ENCODE measurements around the gene POLE. TPM values are rescaled to one million over a fixed set of nuclear protein-coding genes. Genes with fewer than 3 reads are reported as not detected.

The POLE gene
- total and polyA plus RNA-seq, 2 of the 4 experiments (the other 2 are of a cell fraction) = 17.2 to 20.7 TPM

DNA sequence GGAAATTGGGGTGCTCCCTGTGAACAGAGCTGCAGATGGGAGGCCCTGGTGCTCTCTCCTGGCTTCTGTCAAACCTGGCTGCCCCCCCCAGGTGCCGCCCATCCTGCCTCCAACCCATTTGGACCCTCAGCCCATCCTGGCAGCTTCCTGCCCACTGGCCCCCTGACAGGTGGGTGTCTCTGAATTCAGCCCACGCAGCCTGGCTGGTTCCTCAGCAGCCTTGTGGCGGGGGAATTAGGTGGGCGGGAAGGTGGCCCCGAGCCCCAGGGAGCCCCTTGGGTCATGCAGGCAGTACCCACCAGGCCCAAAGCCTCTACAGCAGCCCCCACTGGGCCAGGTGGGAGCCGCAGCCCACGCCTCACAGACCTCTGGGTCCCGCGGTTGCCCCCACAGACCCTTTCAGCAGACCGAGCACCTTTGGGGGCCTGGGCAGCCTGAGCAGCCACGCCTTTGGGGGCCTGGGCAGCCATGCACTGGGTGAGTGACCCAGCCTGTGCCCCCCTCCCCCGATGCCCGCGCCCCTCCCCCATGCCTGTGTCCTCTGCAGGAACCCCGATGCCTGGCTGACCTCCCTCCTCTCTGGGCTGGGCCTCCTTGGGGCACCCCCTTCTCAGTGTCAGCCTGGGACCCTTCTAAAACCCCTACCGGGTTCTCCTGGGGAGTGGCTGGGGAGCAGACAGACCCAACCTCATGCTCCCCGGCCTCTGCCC is 105.6 kb downstream of the POLE start:
- H2BK15ac ChIP-seq (ENCODE audit: low read depth, low read length) = no peak overlapping the region
- H3K9ac ChIP-seq (ENCODE audit: low read depth, low read length) = no peak overlapping the region
- dilution Hi-C loops (cut with HindIII; ENCODE audit: low sequenced_read_pairs, unreplicated experiment) (no loop called here), in situ Hi-C loops (cut with MboI; ENCODE audit: low sequenced_read_pairs) (no loop called here), intact Hi-C loops (cut with micrococcal nuclease) (no loop called here)
- no peak overlapping the region for H2BK20ac ChIP-seq (ENCODE audit: low read depth, low read length)
- no peaks in the 10 kb centered on the region for H3K79me1 ChIP-seq (ENCODE audit: low read depth in 1 of 2, low read length in 2 of 2)
- H3K36me3 ChIP-seq (ENCODE audit: control insufficient read depth, insufficient read depth, low read length) = peaks cover 27% of the 10 kb centered on the region
- H2BK120ac ChIP-seq (ENCODE audit: low read depth, low read length) = no peak overlapping the region
- WGBS, 2 experiments (ENCODE audit: extremely low coverage in 2 of 2, insufficient read length in 1 of 2) = 61% methylated on average over 4 of the region's 17 CpGs; no CpG with 5 or more reads in 1 of the 2 experiments
- H2BK5ac ChIP-seq (ENCODE audit: low read depth, low read length, poor library complexity, severe bottlenecking) = no peak overlapping the region
- no peak overlapping the region for H2AK5ac ChIP-seq (ENCODE audit: low read depth, low read length)
- H3K56ac ChIP-seq (ENCODE audit: extremely low read depth, insufficient read depth, low read length) = no peak overlapping the region
- H3K9me1 ChIP-seq (ENCODE audit: insufficient read depth, low read length) = no peaks in the 10 kb centered on the region
- H3K9me3 ChIP-seq (ENCODE audit: control insufficient read depth, insufficient read depth, low read length) = no peaks in the 10 kb centered on the region
- TF ChIP-seq, protein P1, sequence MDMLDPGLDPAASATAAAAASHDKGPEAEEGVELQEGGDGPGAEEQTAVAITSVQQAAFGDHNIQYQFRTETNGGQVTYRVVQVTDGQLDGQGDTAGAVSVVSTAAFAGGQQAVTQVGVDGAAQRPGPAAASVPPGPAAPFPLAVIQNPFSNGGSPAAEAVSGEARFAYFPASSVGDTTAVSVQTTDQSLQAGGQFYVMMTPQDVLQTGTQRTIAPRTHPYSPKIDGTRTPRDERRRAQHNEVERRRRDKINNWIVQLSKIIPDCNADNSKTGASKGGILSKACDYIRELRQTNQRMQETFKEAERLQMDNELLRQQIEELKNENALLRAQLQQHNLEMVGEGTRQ (IDR thresholded peaks at IDR 0.05; ENCODE audit: low read depth, low read length) = no peak
- no peak for TF ChIP-seq CEBPB (IDR thresholded peaks at IDR 0.05; ENCODE audit: low read depth, low read length)
- TF ChIP-seq RCOR1 (IDR thresholded peaks at IDR 0.05; ENCODE audit: insufficient replicate concordance, low read length) = no peak
- TF ChIP-seq MAZ (IDR thresholded peaks at IDR 0.05; ENCODE audit: borderline replicate concordance, low read depth, low read length) = no peak
- no peak for ATAC-seq (ENCODE audit: low read depth)
- H4K20me1 ChIP-seq (ENCODE audit: insufficient read depth, low read length) = no peaks in the 10 kb centered on the region
- H3K27ac ChIP-seq (ENCODE audit: insufficient read depth, low read length) = no peak overlapping the region
- ChIA-PET CTCF (no interaction called here), POLR2A (ENCODE audit: unreplicated experiment) (no interaction called here)
- H3K27me3 ChIP-seq (ENCODE audit: control insufficient read depth, insufficient read depth, low read length) = no peaks in the 10 kb centered on the region
- no peak overlapping the region for H3K18ac ChIP-seq (ENCODE audit: low read depth, low read length)
- H2AFZ ChIP-seq (replicated peaks; ENCODE audit: low read length, poor library complexity) = no peak overlapping the region
- no peak overlapping the region for H3K4me2 ChIP-seq (ENCODE audit: low read depth, low read length)
- H2AK9ac ChIP-seq (replicated peaks; ENCODE audit: low read depth, low read length, poor library complexity) = no peak overlapping the region
- H4K5ac ChIP-seq (ENCODE audit: low read depth, low read length) = no peak overlapping the region
- DNase-seq = no peak
- BruUV-seq (replicated peaks) = no TSS peak
- H3K23ac ChIP-seq (ENCODE audit: low read depth, low read length) = no peak overlapping the region
- H3K14ac ChIP-seq (replicated peaks; ENCODE audit: low read depth, low read length) = no peak overlapping the region
- no peak overlapping the region for H3K4ac ChIP-seq (ENCODE audit: low read depth, low read length)
- no peaks in the 10 kb centered on the region for H3K4me1 ChIP-seq (ENCODE audit: control insufficient read depth, insufficient read depth, low read length)
- no peak overlapping the region for H4K91ac ChIP-seq (ENCODE audit: insufficient read depth, low read depth, low read length)
- no peak overlapping the region for H3K4me3 ChIP-seq (ENCODE audit: insufficient read depth, low read depth, low read length)
- no peak overlapping the region for H4K8ac ChIP-seq (ENCODE audit: low read depth in 2 of 2, low read length in 2 of 2)

Measured in IMR-90 (cell line).